GM15510 (cell line): ENCODE data around the gene TTC9B.

ENCODE experiments used
- POLR2A ChIP-seq: IDR thresholded peaks from 3 replicates; pipeline ENCODE4 v1.6.1; 2011; ENCODE audit warnings: borderline replicate concordance; ENCODE audit not compliant: insufficient read length; ENCODE audit errors: extremely low read depth

The TTC9B gene

GRCh38 chr19:40228863-40229262 lies 10.7 kb upstream of the TTC9B start:
- TF ChIP-seq POLR2A, result no peak

GRCh38 chr19:40228346-40228745 lies 10.2 kb upstream of the TTC9B start:
- no peak for TF ChIP-seq POLR2A

DNA sequence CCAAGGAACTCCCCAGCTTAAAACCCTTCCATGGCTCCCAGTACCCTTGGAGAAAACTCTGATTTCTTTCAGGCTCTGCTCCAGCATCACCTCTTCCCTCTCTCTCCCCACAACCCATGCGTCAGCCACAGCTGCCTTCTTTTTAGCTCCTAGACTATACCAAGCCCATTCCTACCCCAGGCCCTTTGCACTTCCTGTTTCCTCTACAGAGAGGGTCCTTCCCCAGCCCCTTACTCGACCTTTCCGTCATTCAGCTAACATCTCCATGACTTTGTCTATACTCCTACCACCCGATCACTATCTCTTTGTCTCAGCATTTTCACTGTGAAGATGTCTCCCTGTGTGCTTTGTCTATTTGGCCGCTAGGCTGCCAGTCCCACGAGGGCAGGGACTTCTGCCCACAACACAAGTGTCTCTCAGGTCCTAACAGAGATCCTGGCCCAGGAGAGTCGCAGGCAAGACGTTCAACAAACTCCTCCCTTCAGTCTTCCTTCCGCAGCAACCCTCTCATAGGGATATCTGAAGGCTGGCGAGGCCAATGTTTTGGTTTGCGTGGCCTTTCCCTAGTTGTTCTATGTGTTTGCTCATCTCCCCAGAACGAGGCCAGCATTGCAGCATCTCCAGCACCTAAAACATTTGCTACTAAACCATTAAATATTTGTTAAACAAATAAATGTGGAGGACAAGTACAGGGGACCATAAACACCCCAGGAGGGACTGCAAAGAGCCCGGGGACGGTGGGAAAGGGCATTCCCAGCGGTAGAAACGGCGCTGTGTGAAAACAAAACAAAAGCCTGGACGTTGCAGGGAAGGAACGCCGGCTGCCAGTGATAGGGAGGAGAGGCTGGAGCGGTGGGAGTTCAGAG lies 7.5 kb upstream of the TTC9B start:
- TF ChIP-seq POLR2A, result no peak

GRCh38 chr19:40224342-40225150 lies 6.4 kb upstream of the TTC9B start:
- no peak for TF ChIP-seq POLR2A

DNA sequence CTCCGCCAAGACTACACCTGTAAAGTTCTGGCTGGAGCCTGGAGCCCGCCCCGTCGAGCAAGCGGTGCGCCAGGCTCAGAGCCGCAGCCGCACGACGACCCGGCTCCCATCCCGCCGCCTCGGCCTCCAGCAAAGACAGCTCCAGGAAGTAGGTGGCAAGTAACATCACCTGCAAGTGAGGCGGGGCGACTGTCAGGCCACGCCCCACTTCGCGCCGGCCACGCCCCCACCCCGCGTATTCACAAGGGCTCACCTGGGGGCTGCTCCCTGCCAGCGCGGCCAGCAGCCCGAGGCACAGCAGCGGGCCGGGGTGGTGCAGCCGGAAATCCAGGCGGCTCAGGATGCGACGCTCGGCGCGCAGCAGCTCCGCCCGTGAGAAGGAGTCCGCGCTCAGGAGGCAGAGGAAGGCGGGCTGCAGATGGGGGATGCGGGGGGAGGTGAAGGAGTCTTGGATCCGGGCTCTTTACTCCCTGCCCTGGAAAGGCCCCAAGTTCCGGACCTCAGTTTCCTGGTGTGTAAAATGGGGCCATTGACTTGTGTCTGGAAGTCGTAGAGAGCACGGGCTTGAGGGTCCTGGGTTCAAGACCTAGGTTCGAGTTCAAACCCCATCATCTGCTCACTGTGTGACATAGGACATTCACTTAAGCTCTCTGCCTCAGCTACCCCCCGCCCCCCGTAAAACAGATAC lies 5.1 kb upstream of the TTC9B start:
- TF ChIP-seq POLR2A, result no peak

GRCh38 chr19:40221858-40222619 lies 3.9 kb upstream of the TTC9B start:
- TF ChIP-seq POLR2A, result no peak

DNA sequence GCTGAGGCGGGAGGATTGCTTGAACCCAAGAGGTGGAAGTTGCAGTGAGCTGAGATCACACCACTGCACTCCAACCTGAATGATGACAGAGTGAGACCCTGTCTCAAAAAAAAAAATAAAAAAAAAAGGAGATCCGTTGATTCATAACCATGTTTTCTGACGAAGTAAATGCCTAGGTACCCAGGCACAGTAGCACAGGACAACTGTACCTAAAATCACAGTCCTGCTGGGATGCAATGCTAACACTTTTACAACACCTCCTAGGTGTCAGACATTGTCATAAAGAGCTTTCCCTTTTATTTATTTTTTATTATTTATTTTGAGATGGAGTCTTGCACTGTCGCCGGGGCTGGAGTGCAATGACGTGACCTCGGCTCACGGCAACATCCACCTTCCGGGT lies 2.5 kb upstream of the TTC9B start:
- no peak for TF ChIP-seq POLR2A

- no peak for TF ChIP-seq POLR2A
Measured at GRCh38 chr19:40219721-40220276, 1.6 kb upstream of the TTC9B start.

GRCh38 chr19:40217027-40217810 lies 965 bp downstream of the TTC9B start:
- TF ChIP-seq POLR2A, result no peak

- no peak for TF ChIP-seq POLR2A
Measured at GRCh38 chr19:40216777-40217026, 1.5 kb downstream of the TTC9B start.

GRCh38 chr19:40216013-40216776 lies 2.0 kb downstream of the TTC9B start:
- TF ChIP-seq POLR2A, result no peak

DNA sequence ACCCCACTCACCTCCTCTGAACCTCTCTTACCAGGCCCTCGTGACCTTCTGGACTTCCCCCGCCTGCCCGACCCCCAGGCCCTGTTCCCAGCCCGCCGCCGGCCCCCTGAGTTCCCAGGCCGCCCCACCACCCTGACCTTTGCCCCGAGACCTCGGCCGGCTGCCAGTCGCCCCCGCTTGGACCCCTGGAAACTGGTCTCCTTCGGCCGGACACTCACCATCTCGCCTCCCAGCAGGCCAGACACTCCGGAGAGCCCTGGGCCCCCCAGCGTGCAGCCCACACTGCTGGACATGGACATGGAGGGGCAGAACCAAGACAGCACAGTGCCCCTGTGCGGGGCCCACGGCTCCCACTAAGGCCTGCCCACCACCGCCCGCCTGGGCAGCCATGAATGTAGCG lies 3.2 kb downstream of the TTC9B start:
- TF ChIP-seq POLR2A, result no peak
